CD4-positive, alpha-beta T cell treated with Interleukin-2 at 100 ng/mL for 4 hours (primary cell): ENCODE measurements around the gene E2F4.

ENCODE experiments used
- DNase-seq: peaks from one replicate; pipeline ENCODE4 v3.0.0-alpha.2; 2020; ENCODE audit warnings: low spot score

Gene E2F4

GRCh38 chr16:67235816-67236562, 44.0 kb downstream of the E2F4 start:
- DNase-seq, result peak; percentile 73

GRCh38 chr16:67236563-67237395, 44.8 kb downstream of the E2F4 start:
- peak; percentile 75 for DNase-seq

GRCh38 chr16:67237396-67238277, 45.7 kb downstream of the E2F4 start:
- no peak for DNase-seq

GRCh38 chr16:67238278-67238575, 46.3 kb downstream of the E2F4 start:
- DNase-seq, result no peak

GRCh38 chr16:67238806-67239470, 47.0 kb downstream of the E2F4 start:
- DNase-seq, result no peak

GRCh38 chr16:67240506-67240905, 48.6 kb downstream of the E2F4 start:
- DNase-seq, result no peak

- DNase-seq, result no peak
Measured at GRCh38 chr16:67241008-67241900, 49.3 kb downstream of the E2F4 start.

GRCh38 chr16:67242138-67242730, 50.3 kb downstream of the E2F4 start:
- no peak for DNase-seq

- DNase-seq, result no peak
Measured at GRCh38 chr16:67243481-67243880, 51.5 kb downstream of the E2F4 start.

- DNase-seq, result peak; percentile 91
Measured at GRCh38 chr16:67244387-67245185, 52.6 kb downstream of the E2F4 start.

GRCh38 chr16:67245186-67245585, 53.2 kb downstream of the E2F4 start:
- DNase-seq, result no peak

GRCh38 chr16:67245674-67246080, 53.7 kb downstream of the E2F4 start:
- DNase-seq, result no peak

- DNase-seq, result peak; percentile 42
Measured at GRCh38 chr16:67246081-67246755, 54.3 kb downstream of the E2F4 start.

- DNase-seq, result no peak
Measured at GRCh38 chr16:67246756-67247191, 54.8 kb downstream of the E2F4 start.

GRCh38 chr16:67247192-67248072, 55.5 kb downstream of the E2F4 start, which contains the start of gene FHOD1:
Gene FHOD1, minus strand, starts transcription at chr16:67247481. Its CDS starts 71 bp downstream, at chr16:67247410.
- peak; percentile 96 for DNase-seq

GRCh38 chr16:67248073-67248400, 56.1 kb downstream of the E2F4 start:
- DNase-seq, result no peak
